B cell (primary cell): Measurements from ENCODE around the gene HDGF. TPM values are rescaled to one million over a fixed set of nuclear protein-coding genes. Genes with fewer than 3 reads are reported as not detected.

Experiments
- ATAC-seq: fragments of 200-7000 bp; cut with Tn5 transposase; one replicate; pipeline ENCODE4 v1.10.0; 2021; ENCODE audit warnings: low read depth, mild to moderate bottlenecking, moderate number of reproducible peaks, moderate library complexity
- CTCF ChIA-PET: fragments of 350-600 bp; sonication (Branson Sonifier 250); formaldehyde crosslinking; loops from one replicate; lab custom pipeline; 2021; ENCODE audit warnings: antibody characterized with exemption, inconsistent platforms; lab: Charles Lee
- POLR2A ChIA-PET: fragments of 350-600 bp; sonication (Branson Sonifier 250); formaldehyde crosslinking; loops from one replicate; lab custom pipeline; 2021; ENCODE audit warnings: antibody characterized with exemption; lab: Charles Lee
- DNase-seq: peaks from one replicate; pipeline ENCODE4 v3.0.0; 2013
- H2AFZ ChIP-seq: 2 replicates; pipeline ENCODE4 v1.6.1; 2012; ENCODE audit warnings: mild to moderate bottlenecking, low read depth, low read length; ENCODE audit not compliant: insufficient read depth, poor library complexity, severe bottlenecking
- H3K27ac ChIP-seq, 2 donors: 1 replicate in 1 of 2; 2 replicates in 1 of 2; pipeline ENCODE4 v1.5.1; 2012 to 2013; ENCODE audit warnings: low read length in 2 of 2, mild to moderate bottlenecking in 2 of 2, moderate library complexity in 1 of 2
- H3K27me3 ChIP-seq, 4 experiments: fragments of 200-600 bp in 1 of 4; sonication (generic) in 1 of 4; replicated peaks in 1 of 4; 1 replicate in 2 of 4; 2 replicates in 2 of 4; pipeline versions ENCODE4 v1.6.1 to v1.7.0; 2013 to 2016; ENCODE audit warnings: low read length in 3 of 4, mild to moderate bottlenecking in 2 of 4, mixed read lengths in 1 of 4, moderate library complexity in 1 of 4; ENCODE audit not compliant: insufficient read depth in 4 of 4, control insufficient read depth in 3 of 4; ENCODE audit errors: control extremely low read depth in 1 of 4
- H3K36me3 ChIP-seq, 2 experiments: replicated peaks in 1 of 2; 1 replicate in 1 of 2; 2 replicates in 1 of 2; pipeline versions ENCODE4 v1.6.1 to v1.7.1; 2013; ENCODE audit warnings: low read length in 1 of 2; ENCODE audit not compliant: insufficient read depth in 2 of 2, control insufficient read depth in 1 of 2; ENCODE audit errors: control extremely low read depth in 1 of 2, extremely low read depth in 1 of 2
- H3K4me1 ChIP-seq, 2 donors: fragments of 200-600 bp in 1 of 2; sonication (generic) in 1 of 2; 1 replicate in 1 of 2; 2 replicates in 1 of 2; pipeline versions ENCODE4 v1.5.1 to v1.6.1; 2013 to 2017; ENCODE audit warnings: low read length in 2 of 2; ENCODE audit not compliant: control insufficient read depth in 2 of 2, insufficient read depth in 2 of 2
- H3K4me2 ChIP-seq: replicated peaks from 2 replicates; pipeline ENCODE3; 2012; ENCODE audit warnings: mild to moderate bottlenecking, low read depth, low read length; ENCODE audit not compliant: poor library complexity, severe bottlenecking
- H3K4me3 ChIP-seq, 5 experiments: fragments of 200-600 bp in 1 of 5; sonication (generic) in 1 of 5; 1 replicate in 3 of 5; 2 replicates in 2 of 5; pipeline versions ENCODE4 v1.5.1 to v1.7.0; 2011 to 2016; ENCODE audit warnings: low read length in 4 of 5, mild to moderate bottlenecking in 4 of 5, low read depth in 2 of 5, control low read depth in 1 of 5, moderate library complexity in 1 of 5; ENCODE audit not compliant: insufficient read depth in 1 of 5; ENCODE audit errors: control extremely low read depth in 1 of 5, extremely low read depth in 1 of 5
- H3K79me2 ChIP-seq: fragments of 200-600 bp; sonication (generic); one replicate; pipeline ENCODE4 v1.6.0; 2016; ENCODE audit warnings: low read length; ENCODE audit not compliant: control insufficient read depth, insufficient read depth
- H3K9ac ChIP-seq: fragments of 200-600 bp; sonication (generic); 2 replicates; pipeline ENCODE4 v1.6.1; 2017; ENCODE audit warnings: mild to moderate bottlenecking, low read length, moderate library complexity
- H3K9me3 ChIP-seq, 3 donors: one replicate each; pipeline versions ENCODE4 v1.6.1 to v1.7.1; 2013; ENCODE audit warnings: low read length in 2 of 3; ENCODE audit not compliant: control insufficient read depth in 2 of 3, insufficient read depth in 1 of 3; ENCODE audit errors: control extremely low read depth in 1 of 3
- H4K20me1 ChIP-seq: 2 replicates; pipeline ENCODE4 v1.6.0; 2012; ENCODE audit warnings: mild to moderate bottlenecking, low read length; ENCODE audit not compliant: insufficient read depth, control insufficient read depth, poor library complexity, severe bottlenecking
- H3K27ac Mint-ChIP-seq: one replicate; pipeline ENCODE4 v1.8.0; 2021; ENCODE audit warnings: mixed read lengths
- H3K27me3 Mint-ChIP-seq: one replicate; pipeline ENCODE4 v1.8.0; 2021; ENCODE audit warnings: mixed read lengths
- H3K4me1 Mint-ChIP-seq: one replicate; pipeline ENCODE4 v1.8.0; 2021; ENCODE audit warnings: mixed read lengths
- H3K4me3 Mint-ChIP-seq: one replicate; pipeline ENCODE4 v1.8.0; 2021; ENCODE audit warnings: mixed read lengths
- H3K9me3 Mint-ChIP-seq: one replicate; pipeline ENCODE4 v1.8.0; 2022; ENCODE audit warnings: mixed read lengths; ENCODE audit not compliant: insufficient read depth
- CTCF ChIP-seq: fragments of 200-600 bp; IDR thresholded peaks from one replicate; pipeline ENCODE4 v1.8.0; 2022; ENCODE audit warnings: antibody characterized with exemption, mild to moderate bottlenecking
- EZH2 ChIP-seq: IDR thresholded peaks from 2 replicates; pipeline ENCODE4 v1.6.1; 2012; ENCODE audit warnings: borderline replicate concordance, low read depth, mild to moderate bottlenecking, moderate library complexity, low read length; ENCODE audit not compliant: insufficient read depth, poor library complexity, severe bottlenecking
- WGBS: methylation state at CpG from one replicate; pipeline ENCODE4 v1.1.5; 2013; ENCODE audit warnings: missing lambda C conversion rate; ENCODE audit not compliant: insufficient coverage; 5-methylcytosine and 5-hydroxymethylcytosine counted together
- intact Hi-C: fragments of 100-400 bp; cut with micrococcal nuclease; formaldehyde crosslinking; loops from one replicate; pipeline ENCODE4 v1.10.0; 2022
- polyA plus RNA-seq: library from polyadenylated mRNA; depleted of rRNA; stranded (reverse); fragments of >200 nt; gene quantifications from 2 replicates; pipeline ENCODE4 v1.2.3, GENCODE V29; 2012
- total RNA-seq, 2 donors: library from RNA; stranded (reverse); fragments of 120-200 nt in 1 of 2; gene quantifications; 1 replicate in 1 of 2; 2 replicates in 1 of 2; pipeline versions ENCODE4 v1.2.3 to v1.2.4, GENCODE V29; 2013 to 2022

The HDGF gene
- total and polyA plus RNA-seq, 2 donors (not counting 1 experiment from before 2014, with no cell fraction given) = 40.3 to 89.9 TPM

- Histone ChIP-seq H3K9ac (no peak overlapping the region), H4K20me1 (peaks cover 60% of the 10 kb centered on the region), H3K9me3 (no peaks in the 10 kb centered on the region), H2AFZ (no peak overlapping the region), H3K4me1 (peaks cover 15 to 17% of the 10 kb centered on the region in 2 donors), H3K36me3 (peaks cover 5 to 30% of the 10 kb centered on the region in 2 experiments), H3K27ac (no peak overlapping the region), H3K4me3 (no peak overlapping the region), H3K4me2 (no peak overlapping the region), H3K27me3 (no peaks in the 10 kb centered on the region), H3K79me2 (peaks cover 97% of the 10 kb centered on the region)
- ATAC-seq (no peak), DNase-seq (no peak)
- Mint-ChIP-seq H3K27me3 (no peaks in the 10 kb centered on the region), H3K9me3 (no peaks in the 10 kb centered on the region), H3K27ac (no peak overlapping the region), H3K4me3 (no peak overlapping the region), H3K4me1 (peaks cover 63% of the 10 kb centered on the region)
- no peak for TF ChIP-seq CTCF
- TF ChIP-seq EZH2 = no peak
- POLR2A ChIA-PET = no interaction called here
- CTCF ChIA-PET = interaction anchor here (2.5 kb wide), 1 partner anchor 83 kb away, joined by 8 read pairs; no protein-coding TSS in a partner anchor
- WGBS = 89% methylated on average over 3 of the region's 3 CpGs
- intact Hi-C loops = no loop called here
These were observed 22.1 kb upstream of the HDGF start for GRCh38 chr1:156773607-156774006.

GRCh38 chr1:156772728-156773497 is 21.4 kb upstream of the HDGF start:
- H3K4me2 ChIP-seq = no peak overlapping the region
- Mint-ChIP-seq H3K27me3 (no peaks in the 10 kb centered on the region), H3K4me1 (peaks cover 65% of the 10 kb centered on the region), H3K27ac (no peak overlapping the region), H3K9me3 (no peaks in the 10 kb centered on the region), H3K4me3 (no peak overlapping the region)
- intact Hi-C loops = no loop called here
- H3K79me2 ChIP-seq = peaks cover 97% of the 10 kb centered on the region
- H3K4me3 ChIP-seq = no peak overlapping the region
- ChIA-PET CTCF (interaction anchor here (2.5 to 9.0 kb wide), 2 partner anchors 45 to 82 kb away, joined by 8 to 87 read pairs; partner anchors contain the start of genes ISG20L2 and METTL25B), POLR2A (no interaction called here)
- no peaks in the 10 kb centered on the region for H3K27me3 ChIP-seq
- peaks cover 60% of the 10 kb centered on the region for H4K20me1 ChIP-seq
- DNase-seq (no peak), ATAC-seq (no peak)
- 92% methylated on average over 7 of the region's 9 CpGs for whole genome bisulfite sequencing
- H3K9me3 ChIP-seq = no peaks in the 10 kb centered on the region
- H3K9ac ChIP-seq = no peak overlapping the region
- no peak overlapping the region for H3K27ac ChIP-seq
- H2AFZ ChIP-seq = no peak overlapping the region
- TF ChIP-seq EZH2 (no peak), CTCF (no peak)
- H3K36me3 ChIP-seq = peaks cover 5 to 27% of the 10 kb centered on the region in 2 experiments
- H3K4me1 ChIP-seq = peaks cover 21 to 22% of the 10 kb centered on the region in 2 donors
